HG02588 (cell line): ENCODE data around the gene ZNF619.
A peak's percentile ranks its signal among the peaks of the same experiment; 100 is the strongest.
"Not testable (repeated sequence)": the region's sequence is repeated elsewhere in the genome, so short reads cannot be mapped to it uniquely, and the experiment has no call there.

ENCODE experiments used
- ATAC-seq: cut with Tn5 transposase; IDR thresholded peaks from one replicate; pipeline ENCODE4 v1.9.1; 2021; ENCODE audit warnings: mild to moderate bottlenecking, moderate library complexity; ENCODE audit not compliant: unreplicated experiment

The ZNF619 gene

DNA sequence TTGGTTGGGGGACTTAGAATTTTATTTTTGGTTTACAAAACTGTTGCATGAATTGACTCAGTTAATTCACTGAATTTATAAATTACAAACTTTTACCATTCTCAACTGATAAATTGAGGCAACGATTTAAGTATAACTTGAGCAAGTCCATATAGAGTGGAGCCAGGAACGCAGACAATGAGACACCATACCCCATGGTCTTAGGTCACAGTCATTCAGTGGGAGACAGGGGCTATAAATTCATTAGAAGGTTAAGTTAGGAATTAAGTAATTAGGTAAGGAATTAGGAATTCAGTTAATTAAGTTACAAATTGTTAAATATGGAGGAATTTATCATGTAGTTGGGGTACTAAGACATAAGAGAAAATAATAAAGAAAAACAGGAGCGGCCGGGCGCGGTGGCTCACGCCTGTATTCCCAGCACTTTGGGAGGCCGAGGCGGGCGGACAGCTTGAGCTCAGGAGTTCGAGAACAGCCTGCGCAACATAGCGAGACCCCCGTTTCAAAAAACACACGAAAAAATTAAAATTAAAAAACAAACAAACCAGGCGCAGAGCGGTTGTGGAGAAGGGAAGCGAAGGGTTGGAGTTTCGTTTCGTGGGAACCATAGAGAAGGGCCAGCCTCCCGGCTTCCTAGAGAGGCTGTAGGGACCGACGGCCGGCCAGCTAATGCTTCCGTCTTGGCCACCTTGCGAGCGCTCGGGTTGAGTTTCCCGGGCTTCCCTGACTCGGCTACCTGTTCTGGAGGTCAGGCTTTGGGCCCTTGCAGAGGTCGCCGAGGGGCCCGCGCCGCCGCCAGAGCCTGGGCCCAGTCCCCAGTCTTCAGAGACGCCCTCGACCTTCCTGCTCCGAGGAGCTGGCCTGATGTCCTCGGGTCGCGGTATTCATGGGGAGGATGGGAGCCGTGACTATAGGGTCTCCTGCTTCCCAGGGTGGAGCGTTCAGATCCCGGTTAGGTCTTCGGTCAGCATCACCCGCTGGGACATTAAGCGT lies at the start of gene ZNF619:
Gene ZNF619, plus strand, starts transcription at position 645 of the 993 bp plus-strand sequence. CDS start 858 bp downstream, outside the sequence.
- ATAC-seq = peak; percentile 91

DNA sequence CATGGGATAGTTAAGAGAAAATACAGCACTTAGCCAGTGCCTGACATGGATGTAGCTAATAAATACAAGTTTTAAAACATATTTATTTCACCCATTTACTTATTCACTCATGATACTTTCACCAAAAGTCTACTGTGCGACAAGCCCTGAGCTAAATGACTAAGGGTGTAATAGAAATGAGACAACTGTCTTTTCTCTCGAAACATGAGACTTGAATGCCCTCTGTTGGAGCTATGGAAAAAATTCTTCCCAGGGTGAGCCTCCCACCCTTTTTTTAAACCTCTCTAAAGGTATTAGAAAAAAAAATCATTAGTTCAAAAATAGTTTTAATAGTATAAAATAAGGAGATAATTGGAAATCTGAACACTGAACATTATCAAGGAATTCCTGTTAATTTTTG lies 44.1 kb upstream of the ZNF619 start:
- ATAC-seq = no peak

DNA sequence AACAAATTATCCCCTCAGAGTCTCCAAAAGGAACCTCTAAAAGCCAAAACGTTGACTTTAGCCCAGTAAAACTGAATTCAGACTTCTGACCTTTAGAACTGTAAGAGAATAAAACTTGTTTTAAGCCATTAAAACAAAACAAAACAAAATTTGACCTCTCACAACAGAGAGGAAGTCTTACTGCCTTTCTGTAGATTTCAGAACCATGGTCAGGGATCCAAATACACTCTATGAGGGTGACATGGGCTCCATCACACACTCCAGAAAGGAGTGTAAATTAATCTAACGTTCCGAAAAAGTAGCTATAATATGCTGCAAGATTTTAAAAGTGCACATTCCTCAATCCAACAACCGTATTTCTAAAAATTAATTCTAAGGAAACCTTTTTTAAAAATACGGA lies 39.0 kb upstream of the ZNF619 start:
- ATAC-seq = no peak

DNA sequence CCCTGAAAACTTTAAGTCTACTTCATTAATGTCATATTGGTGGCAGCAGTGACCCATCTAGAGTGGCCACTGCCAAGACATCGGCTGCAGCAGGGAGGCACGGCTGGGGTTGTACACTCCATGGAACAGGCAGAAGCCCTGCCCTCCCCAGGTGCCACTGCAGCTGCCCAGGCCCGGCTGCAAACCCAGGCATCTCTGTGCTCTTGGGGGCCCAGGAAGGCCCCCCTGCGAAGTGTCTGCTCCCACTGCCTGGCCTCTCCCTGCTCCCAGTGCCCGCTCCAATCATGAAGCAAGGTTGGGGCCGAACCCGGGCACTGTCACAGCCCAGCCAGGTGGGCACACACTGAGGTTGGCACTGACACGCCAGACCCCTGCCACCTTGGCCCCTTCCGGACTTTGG lies 31.9 kb upstream of the ZNF619 start:
- no peak for ATAC-seq

DNA sequence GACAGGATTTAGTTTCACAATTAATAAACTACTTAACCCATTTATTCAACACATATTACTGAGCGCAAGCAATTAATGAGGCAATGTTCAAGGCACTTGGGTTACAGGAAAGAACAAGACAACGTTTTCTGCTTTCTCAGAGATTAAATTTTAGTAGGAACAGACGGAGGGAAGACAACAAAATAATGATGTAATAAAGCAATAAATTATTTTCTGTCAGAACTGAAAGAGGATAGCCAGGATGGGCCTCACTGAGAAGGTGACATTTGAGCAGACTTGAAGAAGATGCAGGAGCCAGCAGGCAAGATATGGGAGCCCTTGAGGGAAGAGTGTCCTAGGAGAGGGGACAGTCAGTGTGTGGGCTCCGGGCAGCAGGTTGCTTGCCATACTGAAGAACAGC lies 31.0 kb upstream of the ZNF619 start:
- ATAC-seq = no peak

DNA sequence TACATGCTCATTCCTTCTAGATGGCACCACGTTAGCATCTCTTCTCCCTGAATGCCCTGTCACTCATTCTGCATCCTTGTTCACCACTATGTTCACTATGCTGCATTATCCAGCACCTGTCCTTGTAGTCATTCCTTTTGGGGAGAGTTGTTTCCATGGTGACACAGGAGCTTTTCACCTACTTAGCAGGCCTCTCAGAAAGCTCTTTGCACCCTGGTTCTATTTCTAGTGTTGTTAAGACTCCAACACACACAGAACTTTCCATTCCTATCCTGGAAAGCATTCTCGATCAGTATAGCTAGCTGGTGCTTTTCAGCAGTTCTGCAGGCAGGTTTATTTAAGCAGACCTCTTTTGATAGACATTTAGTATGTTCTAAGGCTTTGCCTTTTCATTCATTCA lies 26.5 kb upstream of the ZNF619 start:
- ATAC-seq = no peak

DNA sequence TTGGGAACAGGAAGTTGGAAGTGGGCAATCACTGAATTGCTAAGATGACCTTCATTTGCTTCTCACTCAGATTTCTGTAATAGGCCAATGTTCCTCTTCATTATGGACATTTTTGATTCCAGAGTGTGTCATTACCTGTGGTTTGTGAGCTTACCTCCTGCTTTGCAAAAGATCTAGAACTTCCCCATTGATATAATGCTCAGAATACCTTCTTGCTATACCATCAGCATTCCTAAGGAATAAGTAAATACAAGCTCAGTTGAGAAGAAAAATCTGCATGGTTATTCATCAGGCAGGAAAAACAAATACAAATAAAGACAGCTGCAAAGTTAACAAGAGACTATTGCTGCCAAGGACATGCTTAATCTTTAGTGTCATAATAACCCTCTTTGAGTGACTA lies 25.4 kb upstream of the ZNF619 start:
- ATAC-seq = no peak

DNA sequence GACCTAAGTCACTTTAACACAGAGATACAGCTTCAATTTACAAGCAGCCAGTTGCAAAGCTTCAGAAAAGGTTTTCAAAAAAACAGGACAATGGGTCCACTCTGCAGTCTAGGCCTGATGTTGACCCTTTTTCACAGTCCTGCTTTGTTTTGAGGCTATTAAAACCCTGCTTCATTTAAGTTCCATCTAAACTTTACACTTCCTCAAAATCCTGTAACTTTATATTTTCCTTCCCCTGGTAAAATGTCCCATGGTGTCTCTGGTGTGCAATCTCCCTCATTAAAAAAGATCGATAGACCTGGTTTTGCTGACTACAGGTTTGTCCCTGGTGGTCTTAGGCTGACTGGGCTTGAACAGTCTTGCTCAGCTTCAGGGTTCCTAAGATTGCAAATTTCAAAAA lies 24.9 kb upstream of the ZNF619 start:
- no peak for ATAC-seq

DNA sequence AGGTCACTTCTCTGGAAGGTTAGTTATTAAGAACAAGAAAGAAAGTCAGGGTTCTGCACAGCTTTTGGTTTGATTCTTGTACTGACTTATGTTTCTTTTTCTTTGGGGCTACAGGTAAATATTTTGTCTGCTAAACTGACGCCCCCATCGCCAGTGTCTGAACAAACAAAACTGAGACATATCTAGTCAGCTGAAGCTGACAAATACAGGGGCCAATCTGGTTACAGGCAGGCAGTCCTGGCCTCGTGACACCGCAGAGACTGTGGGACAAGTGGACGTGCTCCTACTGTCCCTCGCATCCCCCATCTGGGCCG lies 24.4 kb upstream of the ZNF619 start:
- no peak for ATAC-seq

DNA sequence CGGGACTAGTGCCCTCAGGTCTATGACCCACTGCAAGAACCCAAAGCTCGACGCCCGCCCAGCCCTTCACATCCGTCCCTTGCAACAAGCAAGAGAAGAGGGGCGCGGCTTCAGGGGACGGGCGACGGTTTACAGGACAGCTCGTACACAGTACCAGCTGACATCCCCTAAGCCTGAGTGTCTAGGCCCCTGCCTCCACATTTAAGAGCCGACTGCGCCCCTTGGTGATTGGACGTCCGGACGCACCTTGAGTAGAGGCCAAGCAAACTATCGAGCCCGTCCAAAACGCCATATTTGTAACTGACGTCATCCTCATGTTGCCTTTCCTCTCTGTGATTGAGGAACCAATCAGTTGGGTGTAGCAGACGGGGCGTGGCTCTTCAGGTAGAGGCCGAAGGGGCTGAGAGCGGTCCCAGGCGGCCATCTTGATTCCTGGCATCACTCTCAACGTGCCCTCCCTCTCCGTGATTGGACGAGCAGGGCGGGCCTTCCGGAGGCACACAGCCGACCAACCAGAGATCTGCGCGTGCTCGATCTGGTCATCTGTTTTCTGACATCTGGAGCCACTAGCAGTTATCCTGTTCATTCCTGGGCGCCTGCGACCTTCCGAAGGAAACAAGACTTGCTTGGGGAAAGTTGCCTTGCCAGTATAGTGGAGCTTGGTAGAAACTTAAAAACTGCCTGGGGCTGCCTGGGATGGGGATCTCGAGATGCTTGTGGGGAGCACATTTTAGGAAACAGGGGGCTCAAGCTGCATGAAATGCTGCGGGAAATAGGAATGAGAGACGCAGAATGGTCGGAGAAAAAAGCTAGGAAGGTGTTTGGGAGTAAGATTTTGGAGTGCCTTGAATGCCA lies 23.8 kb upstream of the ZNF619 start:
- ATAC-seq = peak; percentile 93

DNA sequence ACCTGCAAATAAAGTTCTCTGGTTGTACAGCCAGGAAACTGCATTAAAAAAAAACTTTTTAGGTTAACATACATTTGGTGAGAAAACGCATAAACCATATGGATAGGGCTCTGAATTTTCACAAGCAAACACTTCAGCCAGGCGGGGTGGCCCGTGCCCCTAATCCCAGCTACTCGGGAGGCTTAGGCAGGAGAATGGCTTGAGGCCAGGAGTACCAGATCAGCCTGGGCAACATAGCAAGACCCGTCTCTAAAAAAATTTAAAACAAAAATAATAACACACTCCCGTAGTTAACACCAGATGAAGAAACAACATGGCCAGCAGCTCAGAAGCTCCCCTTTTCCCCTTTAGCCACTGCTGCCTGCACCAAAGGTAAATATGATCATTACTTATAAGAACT lies 23.0 kb upstream of the ZNF619 start:
- no peak for ATAC-seq

DNA sequence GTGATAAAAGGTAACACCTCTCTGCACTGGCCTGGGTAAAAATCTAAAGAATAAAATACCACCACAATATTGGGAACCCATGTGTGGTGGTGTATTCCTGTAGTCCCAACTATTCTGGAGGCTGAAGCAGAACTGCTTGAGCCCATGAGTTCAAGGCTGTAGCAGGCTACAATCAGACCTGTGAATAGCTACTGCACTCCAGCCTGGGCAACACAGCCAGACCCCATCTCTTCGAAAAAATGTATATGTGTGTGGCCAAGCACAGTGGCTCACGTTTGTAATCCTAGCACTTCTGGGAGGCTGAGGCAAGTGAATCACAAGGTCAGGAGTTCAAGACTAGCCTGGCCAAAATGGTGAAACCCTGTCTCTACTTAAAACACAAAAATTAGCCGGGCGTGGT lies 21.6 kb upstream of the ZNF619 start:
- no peak for ATAC-seq

DNA sequence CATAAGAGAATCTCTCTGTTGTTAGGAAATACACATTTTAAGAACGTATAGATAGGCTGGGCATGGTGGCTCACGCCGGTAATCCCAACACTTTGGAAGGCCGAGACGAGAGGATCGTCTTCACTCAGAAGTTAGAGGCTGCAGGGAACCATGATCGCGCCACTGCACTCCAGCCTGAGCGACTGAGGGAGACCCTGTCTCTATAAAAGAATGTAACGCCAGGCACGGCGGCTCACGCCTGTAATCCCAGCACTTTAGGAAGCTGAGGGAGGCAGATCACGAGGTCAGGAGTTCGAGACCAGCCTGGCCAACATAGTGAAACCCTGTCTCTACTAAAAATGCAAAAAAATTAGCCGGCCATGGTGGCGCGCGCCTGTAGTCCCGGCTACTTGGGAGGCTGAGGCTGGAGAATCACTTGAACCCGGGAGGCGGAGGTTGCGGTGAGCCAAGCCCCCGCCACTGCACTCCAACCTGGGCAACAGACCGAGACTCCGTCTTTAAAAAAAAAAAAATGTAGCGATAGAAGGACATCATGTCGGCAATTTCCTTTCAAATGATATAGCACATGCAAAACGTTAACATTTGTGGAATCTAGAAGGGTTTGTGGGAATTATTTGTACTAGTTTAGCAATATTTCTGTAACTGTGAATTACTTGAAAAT lies 20.5 kb upstream of the ZNF619 start:
- no peak for ATAC-seq

DNA sequence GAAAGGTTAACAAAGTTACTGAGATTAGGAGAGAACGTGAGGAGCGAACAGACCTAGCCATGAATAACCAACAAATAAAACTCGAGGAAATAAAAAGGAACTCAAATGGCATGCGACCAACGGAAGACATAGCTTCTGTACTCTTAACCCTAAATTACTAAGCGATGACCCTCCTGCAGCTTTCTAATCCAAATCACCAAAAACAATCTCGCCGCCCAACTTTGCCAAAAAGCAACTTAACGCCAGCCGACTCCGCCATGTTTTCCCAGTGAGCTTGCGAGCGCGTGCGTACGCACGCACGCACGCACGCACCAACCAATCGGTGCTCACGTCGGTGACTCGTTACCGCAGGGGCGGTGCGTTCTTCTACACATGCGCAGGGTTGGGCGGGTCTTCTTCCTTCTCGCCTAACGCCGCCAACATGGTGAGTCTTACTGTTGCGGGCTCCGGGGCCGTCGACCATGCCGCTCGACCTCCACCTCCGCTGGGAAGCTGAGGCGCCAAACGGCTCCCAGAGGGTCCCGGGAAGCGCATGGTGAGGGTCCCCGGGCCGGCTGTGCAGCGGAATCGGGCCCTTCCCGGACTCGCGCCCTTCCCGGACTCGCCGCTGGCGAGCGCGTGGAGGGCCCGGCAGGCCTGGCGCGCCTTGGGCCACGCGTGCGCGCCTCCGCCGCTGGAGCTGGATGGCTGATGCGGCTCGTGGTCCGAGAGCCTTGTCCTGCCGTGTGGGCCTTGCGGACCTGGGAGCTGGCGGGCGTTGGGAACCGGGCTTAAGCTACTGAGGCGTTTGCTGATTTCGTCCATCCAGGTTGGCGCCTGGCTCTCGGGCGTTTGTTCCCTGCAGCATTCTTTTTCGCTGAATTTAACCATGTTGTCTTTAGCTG lies 19.7 kb upstream of the ZNF619 start, which contains the start of gene RPL14:
Gene RPL14, plus strand, starts transcription at position 400 of the 884 bp plus-strand sequence. Its CDS starts 133 bp downstream, at position 533.
- ATAC-seq = peak; percentile 61

DNA sequence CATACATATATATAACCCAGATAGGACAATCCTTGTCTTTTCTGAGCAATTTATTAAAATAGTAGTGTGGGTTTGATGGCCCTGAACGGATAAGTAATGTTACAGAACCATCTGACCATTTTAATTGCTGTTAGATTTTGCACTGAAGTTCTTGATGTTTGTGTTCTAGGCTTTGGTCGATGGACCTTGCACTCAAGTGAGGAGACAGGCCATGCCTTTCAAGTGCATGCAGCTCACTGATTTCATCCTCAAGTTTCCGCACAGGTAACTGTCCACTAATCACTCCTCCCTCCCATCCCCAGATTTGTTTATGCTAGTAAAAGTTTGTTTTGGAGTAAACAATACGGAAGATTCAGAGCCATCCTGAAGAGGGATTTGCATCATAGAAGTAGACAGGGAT lies 18.4 kb upstream of the ZNF619 start:
- no peak for ATAC-seq

DNA sequence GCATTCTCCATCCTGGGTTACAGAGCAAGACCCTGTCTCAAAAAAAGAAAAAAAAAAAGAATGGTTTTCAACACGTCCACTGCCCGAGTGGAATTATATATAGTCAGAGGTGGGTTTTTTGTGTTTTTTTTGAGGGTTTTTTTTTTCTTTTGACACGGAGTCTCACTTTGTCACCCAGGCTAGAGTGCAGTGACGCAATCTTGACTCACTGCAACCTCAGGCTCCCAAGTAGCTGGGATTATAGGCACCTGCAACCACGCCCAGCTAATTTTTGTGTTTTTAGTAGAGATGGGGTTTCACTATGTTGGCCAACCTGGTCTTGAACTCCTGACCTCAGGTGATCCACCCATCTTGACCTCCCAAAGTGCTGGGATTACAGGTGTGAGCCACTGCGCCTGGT lies 16.4 kb upstream of the ZNF619 start:
- ATAC-seq = not testable (repeated sequence)

DNA sequence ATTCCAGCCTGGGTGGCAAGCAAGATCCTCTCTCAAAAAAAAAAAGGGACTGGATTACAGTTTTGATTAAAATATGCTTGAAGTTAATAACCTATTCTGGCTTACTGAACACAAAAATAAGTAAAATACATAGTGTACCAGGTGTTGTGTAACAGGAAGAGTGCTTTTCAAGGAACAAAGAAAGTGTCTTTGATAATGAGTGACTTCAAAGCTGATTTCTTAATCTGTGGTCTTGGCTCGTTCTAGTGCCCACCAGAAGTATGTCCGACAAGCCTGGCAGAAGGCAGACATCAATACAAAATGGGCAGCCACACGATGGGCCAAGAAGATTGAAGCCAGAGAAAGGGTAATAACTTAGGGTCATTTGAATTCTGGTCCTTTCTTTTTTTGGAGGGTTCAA lies 15.8 kb upstream of the ZNF619 start:
- no peak for ATAC-seq

DNA sequence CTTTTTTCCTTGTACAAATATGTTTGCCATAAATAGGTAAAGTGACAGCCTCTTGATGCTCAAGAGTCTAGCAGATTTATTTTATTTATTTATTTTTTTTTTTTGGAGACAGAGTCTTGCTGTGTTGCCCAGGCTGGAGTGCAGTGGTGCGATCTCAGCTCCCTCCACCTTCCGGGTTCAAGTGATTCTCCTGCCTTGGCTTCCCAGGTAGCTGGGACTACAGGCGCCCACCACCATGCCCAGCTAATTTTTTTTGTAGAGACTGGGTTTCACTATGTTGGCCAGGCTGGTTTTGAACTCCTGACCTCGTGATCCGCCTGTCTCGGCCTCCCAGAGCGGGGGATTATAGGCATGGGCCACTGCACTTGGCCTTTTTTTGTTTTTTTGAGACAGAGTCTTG lies 14.1 kb upstream of the ZNF619 start:
- not testable (repeated sequence) for ATAC-seq

DNA sequence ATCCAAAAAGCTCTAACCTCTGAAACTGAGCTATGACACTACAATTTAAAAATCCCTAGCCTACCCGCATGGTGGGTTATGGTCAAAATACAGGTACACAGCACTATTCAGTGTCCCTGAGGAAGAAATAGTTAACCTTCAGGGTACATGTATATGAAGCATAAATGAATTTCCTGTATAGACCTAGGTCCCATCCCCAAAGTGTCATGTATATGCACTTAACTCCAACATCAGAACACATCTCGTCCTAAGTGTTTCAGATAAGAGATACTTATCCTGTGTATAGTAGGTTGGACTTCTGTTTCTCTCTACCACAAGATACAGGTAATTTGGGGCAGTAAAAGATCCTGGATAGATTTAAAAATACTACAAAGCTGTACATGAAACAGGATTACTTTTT lies 13.3 kb upstream of the ZNF619 start:
- no peak for ATAC-seq
